GM19238 (cell line): ENCODE measurements around the gene TEAD1.

ENCODE experiments used
- DNase-seq: peaks from one replicate; pipeline ENCODE4 v3.0.0; 2011; ENCODE audit warnings: low spot score; ENCODE audit not compliant: insufficient read length

TEAD1 gene

DNA sequence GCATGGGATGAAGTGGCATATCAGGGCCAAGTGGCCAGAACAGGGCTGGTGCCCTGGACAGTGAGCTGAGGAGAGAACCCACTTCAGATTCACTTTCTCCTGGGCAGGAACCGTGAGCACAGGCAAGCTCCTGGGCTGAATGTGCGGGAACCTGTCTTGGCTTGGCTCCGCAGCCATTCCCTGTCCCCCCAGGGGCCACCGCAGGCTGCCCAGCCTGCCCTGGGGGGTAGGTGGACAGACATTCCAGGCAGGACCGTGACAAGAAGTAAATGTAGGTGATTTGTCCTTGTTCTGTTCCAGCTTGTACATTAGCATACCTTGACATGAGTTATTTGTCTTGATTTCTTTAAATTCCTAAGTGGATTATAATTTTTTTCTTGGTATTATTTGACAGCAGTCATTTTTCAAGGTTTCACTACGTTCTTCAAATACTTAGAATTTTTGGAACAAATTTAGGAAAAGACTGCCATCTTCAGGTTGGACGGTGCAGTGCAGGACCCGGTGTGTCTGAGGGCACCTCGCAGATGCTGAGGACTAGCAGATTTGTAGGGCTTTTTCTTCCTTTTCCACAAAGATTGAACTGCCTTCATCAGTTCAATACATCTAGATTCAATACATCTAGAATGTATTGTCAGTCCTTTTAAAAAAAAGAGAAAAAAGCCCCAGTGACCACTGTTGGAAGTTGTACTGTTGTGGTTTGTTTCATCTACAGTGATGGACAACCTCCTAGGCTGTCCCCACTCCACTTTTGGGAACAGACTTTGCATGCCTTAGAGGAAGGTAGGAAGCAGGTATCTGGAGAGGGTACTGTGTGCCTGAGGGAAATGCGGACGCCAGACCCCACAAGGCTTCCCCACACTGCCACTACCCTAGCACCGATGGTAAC, 219.8 kb downstream of the TEAD1 start:
- no peak for DNase-seq

DNA sequence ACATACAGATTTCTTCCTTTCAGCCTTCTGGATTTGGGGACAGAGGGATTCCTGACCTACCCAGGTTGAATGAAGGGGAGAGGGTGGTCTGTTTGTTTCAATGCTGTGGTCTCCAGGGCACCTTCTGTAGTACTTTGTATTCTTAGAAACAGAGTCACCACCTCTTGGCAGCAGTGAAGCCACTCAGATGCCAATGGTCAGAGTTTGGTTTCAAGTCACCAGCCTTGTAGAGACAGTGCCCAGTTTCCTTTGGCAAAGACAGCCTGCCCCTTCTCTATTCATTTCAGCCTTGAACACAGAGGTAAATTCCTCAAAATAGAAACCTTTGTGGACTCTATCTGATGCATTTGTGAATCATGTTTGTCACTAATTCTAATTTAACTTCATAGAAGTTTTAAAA, 223.2 kb downstream of the TEAD1 start:
- DNase-seq, result no peak

DNA sequence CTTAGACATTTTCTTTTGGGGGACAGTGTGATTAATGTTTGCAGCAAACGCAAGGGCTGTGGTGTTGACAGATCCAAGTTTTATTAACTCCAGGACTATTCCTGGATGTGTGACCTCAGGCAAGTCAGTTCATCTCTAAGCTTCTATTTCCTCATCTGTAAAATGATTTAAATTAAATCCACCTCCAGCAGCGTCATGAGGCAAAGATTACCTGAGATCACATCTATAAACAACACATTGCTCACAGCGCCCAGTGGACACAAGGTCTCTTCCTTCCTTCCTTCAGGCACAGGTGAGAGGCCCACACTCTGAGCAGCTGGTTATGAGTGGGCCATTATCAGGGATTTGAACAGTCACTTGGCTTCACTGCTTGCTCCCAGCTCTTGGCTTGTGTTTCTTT, 223.6 kb downstream of the TEAD1 start:
- DNase-seq, result no peak

DNA sequence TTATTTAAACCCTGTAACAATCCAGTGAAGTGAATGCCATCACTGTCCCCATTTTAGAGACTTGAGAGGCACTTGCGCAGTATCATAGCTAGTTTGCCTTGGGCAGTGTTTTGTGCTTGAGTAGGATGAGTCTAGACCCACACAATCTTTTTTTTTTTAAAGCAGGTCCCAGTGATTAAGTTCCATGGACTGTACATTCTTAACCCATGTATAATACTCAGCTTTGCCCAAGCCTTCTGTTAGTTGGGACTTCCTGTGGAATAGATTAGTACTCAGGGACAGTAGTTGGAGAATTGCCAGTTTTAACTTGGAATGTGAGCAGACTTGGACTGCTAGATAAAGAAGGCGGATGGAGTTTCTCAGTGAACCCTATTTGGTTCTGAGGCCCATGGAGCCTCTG, 226.3 kb downstream of the TEAD1 start:
- DNase-seq, result no peak

DNA sequence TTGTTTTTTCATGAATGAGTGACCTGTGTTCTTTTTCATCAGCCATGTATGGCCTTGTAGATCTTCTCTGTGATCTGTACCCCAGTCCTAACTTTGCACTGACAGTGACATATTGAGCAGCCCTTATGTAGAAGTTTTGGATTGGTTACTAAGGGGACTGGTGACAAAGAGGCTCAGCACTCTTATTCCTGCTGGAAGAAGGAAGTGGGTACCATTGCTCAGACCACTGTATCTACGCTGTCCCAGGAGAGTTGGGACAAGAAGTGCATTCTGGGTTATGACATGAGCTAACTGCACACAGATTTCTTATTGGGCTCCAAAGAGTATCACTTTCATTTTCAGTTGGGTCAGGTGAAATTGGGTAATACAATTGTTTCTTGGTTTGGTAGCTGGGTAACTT, 227.1 kb downstream of the TEAD1 start:
- DNase-seq, result no peak

DNA sequence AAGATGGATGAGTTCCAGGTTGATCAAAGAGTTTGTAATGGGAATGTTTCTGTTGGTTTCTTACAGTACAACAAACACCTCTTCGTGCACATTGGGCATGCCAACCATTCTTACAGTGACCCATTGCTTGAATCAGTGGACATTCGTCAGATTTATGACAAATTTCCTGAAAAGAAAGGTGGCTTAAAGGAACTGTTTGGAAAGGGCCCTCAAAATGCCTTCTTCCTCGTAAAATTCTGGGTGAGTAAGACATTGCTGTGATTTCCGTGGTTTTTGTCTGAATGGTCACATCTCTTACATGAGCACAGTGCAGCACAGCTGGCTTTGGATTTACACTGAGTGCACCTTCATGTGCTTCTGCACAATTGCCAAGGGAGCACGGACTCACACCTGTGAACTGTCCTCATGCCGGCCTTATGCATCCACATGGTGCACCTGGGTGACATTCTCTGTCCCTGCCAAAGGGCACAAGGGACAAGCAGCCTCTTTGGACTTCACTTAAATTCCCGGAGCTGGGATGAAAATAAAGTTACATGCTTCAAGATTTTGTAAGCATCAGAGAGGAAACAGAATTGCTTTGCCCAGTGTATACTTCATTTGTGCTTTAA, 227.8 kb downstream of the TEAD1 start:
- no peak for DNase-seq

DNA sequence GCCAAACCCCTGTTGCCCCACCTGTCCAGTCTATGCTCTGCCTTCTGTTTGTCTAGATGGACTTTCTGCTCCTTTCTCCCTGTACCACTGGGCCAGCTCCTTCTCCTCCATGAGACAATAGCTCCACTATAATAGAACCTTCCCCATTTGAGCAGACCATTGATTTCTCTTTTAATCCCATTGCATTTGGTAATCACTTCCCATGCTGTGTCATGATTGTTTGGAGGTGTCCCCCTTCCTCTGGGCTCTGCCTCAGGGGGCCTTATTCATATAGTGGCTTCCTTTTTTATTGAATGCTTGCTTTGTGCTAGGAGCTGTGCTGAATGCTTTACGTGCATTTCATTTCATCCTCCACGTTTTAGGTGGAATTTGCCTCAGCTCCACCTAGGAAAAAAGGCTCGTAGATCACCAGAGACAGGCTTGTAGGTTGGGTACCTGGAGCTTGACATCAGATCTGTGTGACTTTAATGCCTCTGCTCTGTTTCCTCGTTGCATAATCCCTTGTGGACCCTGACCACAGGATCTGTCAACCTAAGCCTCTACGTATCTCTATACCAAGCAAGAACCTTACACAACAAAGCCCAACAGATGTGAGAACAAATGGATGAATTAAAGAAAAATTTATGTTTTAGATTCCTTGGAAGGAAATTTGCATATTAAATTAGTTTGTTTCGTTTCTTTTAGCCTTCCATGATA, 228.7 kb downstream of the TEAD1 start:
- DNase-seq, result no peak

DNA sequence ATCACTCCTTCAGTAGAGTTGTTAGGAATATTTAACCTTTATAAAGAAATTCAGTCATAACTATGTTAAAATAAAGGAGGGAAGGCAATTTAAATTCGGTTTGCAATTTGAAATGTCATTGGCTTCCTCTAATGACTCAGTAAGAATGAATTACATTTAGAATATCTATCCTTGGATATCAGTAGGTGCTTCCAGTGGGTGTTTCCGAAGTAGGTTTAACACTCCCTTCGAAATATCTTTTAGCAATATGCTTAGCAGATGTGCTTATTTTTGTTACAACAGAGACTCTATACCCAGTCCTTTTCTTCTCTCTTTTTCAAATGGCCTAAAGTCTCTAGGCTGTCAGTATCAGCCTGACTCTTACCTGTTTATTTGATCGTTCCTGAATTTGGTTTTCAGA, 231.2 kb downstream of the TEAD1 start:
- DNase-seq, result no peak

DNA sequence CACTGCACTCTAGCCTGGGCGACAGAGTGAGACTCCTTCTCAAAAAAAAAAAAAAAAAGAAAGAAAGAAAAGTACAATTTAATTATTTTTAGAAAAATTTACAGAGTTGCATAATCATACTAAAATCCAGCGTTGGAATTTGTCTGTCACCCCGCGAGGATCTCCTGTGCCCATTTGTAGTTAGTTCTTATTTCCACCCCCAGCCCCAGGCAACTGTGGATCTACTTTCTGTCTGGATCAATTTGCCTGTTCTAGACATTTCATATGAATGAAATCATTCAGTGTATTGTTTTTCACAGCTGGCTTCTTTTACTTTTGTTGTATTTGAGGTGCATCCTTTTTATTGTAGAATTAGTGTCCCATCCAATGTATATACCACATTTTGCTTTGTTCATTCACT, 232.3 kb downstream of the TEAD1 start:
- no peak for DNase-seq

DNA sequence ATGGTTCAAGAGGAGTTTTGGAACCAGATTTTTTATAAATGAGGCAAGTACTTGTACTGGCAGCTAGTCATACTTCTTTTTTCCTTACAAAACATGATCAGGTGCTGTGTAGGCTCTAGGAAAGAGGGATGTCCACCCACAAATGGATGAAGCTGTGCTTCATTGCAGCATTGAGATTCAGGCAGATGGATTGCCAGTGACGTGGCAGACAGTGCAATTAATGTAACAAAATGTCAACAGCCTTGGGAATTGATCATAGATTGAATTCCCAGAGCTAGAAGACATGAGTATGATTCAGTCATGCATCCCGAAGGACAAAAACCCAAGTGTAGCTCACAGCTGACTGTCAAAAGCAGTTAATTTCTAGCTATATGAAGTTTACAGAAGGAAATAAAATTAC, 235.7 kb downstream of the TEAD1 start:
- DNase-seq, result no peak

DNA sequence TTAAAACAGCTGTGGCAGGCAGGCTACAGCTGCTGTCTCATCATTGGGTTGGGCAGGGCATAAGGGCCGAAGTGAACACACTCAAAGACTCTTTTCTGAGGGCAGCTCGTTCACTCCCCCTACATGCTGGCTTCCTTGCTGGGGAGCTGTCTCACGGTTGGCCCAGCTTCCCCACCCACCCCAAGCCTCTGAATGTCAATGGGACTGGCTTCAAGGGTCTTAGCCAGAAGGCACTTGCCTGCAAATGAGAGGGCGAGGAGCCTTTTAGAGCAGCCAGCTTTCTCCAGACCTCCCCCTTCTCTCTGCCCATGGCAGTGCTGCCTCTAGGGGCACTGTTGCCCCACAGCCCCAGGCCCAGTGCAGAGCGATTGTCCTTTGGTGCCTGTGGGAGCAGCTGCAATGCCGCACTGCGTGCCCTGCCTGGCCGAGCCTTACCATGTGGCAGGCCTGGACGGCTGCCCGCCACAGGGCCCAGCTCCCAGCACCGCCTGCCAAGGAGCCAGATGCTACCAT, 240.2 kb downstream of the TEAD1 start:
- DNase-seq, result peak; percentile 13

DNA sequence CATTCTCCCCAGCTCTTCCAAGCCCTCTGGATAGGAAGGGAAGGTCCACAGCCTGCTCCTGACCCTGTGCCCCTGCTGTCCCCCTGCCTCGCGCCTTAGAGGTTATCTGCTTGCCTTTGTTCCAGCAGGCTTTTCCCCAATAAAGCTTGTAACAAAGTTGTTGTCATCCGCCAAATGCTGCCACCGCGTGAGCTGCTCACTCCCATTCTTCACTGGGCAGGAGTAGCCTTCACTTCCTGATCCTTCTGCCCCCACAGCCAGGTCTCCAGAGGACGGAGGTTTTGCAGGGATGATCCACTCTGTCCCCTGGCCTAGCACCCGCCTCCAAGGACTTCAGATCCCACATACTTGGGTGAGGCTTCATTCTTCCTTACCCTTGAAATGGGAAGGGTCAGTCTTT, 240.9 kb downstream of the TEAD1 start:
- no peak for DNase-seq

DNA sequence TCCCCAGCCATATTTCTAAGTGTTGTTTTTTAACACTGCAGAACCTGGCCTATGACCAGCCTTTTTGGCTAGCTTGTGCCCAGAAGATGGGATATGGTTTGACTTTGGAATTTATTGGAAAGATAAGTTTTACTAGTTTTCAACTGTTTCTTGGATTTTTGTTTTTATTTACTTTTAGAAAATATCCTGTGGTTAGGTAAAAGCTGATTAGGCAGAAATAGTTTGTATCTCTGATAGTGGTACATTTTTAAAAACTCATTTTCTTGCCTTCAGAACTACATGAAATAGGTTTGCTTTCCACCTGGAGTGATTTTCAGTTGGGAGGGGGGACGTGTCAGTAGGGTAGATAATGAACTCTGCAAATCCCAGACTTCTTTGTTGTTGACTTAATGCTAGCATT, 243.6 kb downstream of the TEAD1 start:
- no peak for DNase-seq

DNA sequence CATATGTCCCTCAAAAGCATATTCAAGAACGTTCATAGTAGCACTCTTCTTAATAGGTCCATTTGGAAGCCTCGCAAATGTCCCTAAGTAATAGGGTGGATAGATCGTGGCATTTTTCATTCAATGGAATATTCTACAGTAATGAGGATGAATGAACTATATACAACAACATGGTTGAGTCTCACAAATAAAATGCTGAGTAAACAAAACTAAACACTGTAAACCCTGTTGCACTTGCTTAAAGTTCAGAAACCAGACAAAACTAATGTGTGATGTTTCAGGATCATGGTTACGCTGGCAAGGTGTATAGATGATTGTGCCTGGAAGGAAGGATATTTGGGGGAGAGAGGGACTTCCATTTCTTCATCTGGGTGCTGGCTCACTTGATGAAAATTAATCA, 244.4 kb downstream of the TEAD1 start:
- DNase-seq, result no peak

DNA sequence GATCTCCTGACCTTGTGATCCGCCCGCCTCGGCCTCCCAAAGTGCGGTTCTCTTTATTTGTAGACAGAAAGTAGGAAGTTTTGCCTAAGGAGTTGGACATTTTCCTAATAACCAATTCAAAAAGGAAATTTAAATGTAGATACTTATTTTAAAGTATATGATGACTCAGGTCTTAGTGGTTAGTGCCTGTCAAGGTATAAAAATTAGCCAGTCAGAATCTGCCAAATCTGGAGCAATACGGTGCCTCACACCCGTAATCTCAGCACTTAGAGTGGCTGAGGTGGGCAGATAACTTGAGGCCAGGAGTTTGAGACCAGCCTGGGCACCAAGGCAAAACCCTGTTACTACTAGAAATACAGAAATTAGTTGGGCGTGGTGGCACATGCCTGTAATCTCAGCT, 248.2 kb downstream of the TEAD1 start:
- no peak for DNase-seq

DNA sequence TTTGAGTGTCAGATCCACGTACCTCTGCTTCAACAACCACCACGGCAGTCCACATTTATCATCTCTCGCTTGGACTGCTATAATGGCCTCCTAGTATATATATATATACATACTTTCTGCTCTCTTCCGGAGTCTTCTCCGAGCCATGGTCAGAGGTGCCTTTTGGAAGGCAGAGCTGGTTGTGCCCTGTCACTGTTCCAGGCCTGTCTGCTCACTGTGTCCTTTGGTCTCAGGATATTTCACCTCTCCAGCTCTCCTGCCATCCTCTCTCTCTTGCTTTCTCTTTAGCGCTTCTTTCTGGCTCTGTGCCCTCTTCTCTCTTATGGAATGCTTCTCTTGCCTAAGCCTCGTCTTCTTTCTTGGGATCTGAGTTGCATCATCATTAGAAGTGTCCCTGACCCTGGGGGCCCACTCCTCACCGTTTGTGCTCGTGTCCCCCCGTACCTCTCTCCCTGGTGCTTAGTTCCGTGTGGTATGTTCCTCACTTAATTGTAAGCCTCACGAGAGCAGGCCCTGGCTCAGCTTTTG, 248.8 kb downstream of the TEAD1 start:
- DNase-seq, result no peak

DNA sequence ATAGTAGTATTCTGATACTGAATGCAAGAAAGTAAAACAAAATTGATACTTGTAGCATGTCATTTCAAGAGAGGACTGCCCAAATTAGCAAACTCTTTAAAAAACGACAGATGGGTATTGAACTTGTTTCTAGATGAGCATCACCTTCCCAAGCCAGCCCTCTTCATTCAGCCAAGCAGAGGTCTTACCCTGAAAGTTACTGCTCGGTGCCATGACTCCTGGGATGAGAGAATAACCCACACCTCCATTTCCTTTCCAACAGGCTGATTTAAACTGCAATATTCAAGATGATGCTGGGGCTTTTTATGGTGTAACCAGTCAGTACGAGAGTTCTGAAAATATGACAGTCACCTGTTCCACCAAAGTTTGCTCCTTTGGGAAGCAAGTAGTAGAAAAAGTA, 250.4 kb downstream of the TEAD1 start:
- DNase-seq, result no peak

DNA sequence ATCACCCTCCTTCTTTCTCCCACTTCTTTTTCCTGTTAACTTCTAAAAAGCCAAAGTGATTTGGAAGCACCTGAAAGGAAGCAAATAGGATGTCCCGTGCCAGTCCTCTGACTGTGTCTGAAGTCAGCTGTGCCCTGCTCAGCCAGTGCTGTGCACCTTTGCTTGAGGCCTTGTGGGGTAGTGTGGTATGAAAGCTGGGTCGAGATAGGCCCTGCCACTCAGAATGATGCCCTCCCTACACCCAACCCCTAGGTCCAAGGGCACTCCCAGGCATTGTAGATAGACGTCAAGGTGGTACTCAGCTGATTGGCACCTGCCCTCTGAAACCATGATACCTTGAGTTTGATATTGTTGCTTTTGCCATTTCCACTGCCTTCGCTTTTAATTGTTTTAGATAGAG, 251.3 kb downstream of the TEAD1 start:
- DNase-seq, result no peak

DNA sequence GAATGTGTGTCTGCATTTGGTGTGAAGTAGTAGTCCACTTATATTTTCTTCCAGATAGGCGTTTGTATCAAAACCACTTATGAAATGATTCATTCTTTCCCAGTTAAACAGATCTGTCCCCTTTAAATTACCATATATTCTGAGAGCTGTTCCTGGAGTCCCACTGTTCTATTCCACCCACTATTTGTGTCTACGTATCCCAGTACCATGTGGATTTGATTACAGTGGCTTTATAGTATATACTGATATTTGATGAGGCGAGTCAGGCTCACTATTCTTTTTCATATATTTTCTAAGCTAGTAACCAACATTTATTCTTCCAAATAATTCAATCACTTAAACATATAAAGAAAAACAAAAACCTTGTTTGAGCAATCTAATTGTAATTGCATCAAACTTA, 253.0 kb downstream of the TEAD1 start:
- no peak for DNase-seq

DNA sequence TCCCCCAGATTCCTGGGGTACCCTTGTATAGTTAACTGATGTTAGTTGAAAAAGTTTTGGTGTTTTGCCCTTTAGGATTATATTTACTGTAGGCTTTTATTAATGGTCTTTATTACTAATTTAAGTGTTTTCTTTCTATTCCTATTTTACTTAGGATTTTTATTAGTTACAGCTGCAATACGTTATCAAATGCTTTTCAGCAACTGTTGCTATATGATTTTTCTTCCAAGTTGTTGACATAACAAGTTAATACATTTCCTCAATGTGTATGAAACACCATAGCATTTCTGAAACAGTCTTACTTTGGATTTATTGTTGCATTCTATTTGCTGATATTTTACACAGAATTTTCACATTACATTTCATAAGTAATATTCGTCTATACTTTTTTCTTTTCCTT, 253.7 kb downstream of the TEAD1 start:
- DNase-seq, result no peak

DNA sequence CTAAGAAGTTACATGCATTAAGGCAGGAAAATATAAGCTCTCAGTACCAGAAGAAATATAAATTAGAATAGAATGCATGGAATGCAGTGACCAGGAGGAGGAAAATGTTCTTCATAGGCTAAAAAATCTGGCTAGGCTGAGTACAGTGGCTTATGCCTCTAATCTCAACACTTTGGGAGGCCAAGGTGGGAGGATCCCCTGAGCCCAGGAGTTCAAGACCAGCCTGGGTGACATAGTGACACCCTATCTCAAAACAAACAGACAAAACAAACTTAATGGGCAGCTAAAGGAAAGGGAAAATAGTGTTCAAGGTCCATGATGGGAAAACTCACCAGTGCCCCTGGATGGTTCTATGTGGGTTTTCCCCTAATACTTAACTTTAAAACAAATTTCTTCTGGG, 256.6 kb downstream of the TEAD1 start:
- DNase-seq, result no peak

DNA sequence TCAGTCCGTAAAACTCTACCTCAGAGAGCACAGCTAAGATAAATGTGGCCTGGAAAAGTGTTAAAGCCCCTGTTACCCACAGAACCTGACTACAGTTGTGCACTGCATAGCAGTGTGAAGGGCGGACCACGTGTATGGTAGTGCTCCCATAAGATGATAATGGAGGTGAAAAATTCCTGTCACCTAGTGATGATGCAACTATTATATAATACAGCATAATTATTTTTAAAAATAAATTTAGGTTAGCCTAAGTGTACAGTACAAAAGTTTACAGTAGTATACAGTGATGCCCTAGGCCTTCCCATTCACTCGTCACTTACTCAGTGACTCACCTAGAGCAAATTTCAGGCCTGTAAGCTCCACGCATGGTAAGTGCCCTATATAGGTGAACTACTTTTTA, 258.3 kb downstream of the TEAD1 start:
- DNase-seq, result no peak
